HEK293 (cell line): ENCODE results near the gene CDX1.

Experiments used
- CTCF ChIA-PET: fragments of 350-600 bp; formaldehyde crosslinking; extraction: SDS; loops from one replicate; lab custom pipeline; 2021; ENCODE audit warnings: antibody characterized with exemption; lab: Yijun Ruan, JAX
- POLR2A ChIA-PET: fragments of 300-600 bp; formaldehyde crosslinking; extraction: SDS; loops from one replicate; lab custom pipeline; 2020; ENCODE audit warnings: antibody characterized with exemption, inconsistent platforms; lab: Yijun Ruan, JAX
- H3K27ac ChIP-seq: fragments of 200-500 bp; sonication (Bioruptor generic); 2 replicates; pipeline ENCODE4 v1.5.1; 2014; ENCODE audit warnings: low read depth, low read length, control low read depth, inconsistent platforms; ENCODE audit errors: extremely low read depth
- H3K36me3 ChIP-seq, 2 experiments: fragments of 200-500 bp in 1 of 2; sonication (Bioruptor generic) in 1 of 2; 1 replicate in 1 of 2; 2 replicates in 1 of 2; pipeline ENCODE4 v1.5.1; 2014 to 2017; ENCODE audit warnings: inconsistent platforms in 2 of 2, low read length in 2 of 2; ENCODE audit not compliant: control insufficient read depth in 2 of 2, insufficient read depth in 1 of 2
- H3K4me1 ChIP-seq: fragments of 200-500 bp; sonication (Bioruptor generic); 2 replicates; pipeline ENCODE4 v1.5.1; 2014; ENCODE audit warnings: mild to moderate bottlenecking, low read length, inconsistent platforms; ENCODE audit not compliant: control insufficient read depth, insufficient read depth
- H3K4me3 ChIP-seq: 2 replicates; pipeline ENCODE4 v1.5.1; 2011; ENCODE audit warnings: low read depth, mild to moderate bottlenecking, control low read depth, low read length, moderate library complexity
- H3K9me3 ChIP-seq: fragments of 200-500 bp; sonication (Bioruptor generic); 2 replicates; pipeline ENCODE4 v1.5.1; 2014; ENCODE audit warnings: low read depth, low read length, inconsistent platforms; ENCODE audit not compliant: control insufficient read depth, insufficient read depth
- EGR2 ChIP-seq: fragments of 450-650 bp; formaldehyde crosslinking; IDR thresholded peaks from 2 replicates; pipeline ENCODE4 v1.5.1; 2016; ENCODE audit warnings: low read depth, missing biosample characterization, missing genetic modification characterization
- KLF1 ChIP-seq: fragments of 450-650 bp; formaldehyde crosslinking; IDR thresholded peaks from 2 replicates; pipeline ENCODE4 v1.5.1; 2016; ENCODE audit warnings: missing biosample characterization, missing genetic modification characterization
- KLF7 ChIP-seq: fragments of 450-650 bp; formaldehyde crosslinking; IDR thresholded peaks from 2 replicates; pipeline ENCODE4 v1.5.1; 2016; ENCODE audit warnings: missing biosample characterization, missing genetic modification characterization, borderline replicate concordance
- KLF9 ChIP-seq: fragments of 450-650 bp; formaldehyde crosslinking; IDR thresholded peaks from 2 replicates; pipeline ENCODE4 v1.5.1; 2016; ENCODE audit warnings: missing biosample characterization, missing genetic modification characterization, low read depth
- MYNN ChIP-seq: fragments of 450-650 bp; formaldehyde crosslinking; IDR thresholded peaks from 2 replicates; pipeline ENCODE4 v1.5.1; 2016; ENCODE audit warnings: missing biosample characterization, missing genetic modification characterization, borderline replicate concordance
- SCRT1 ChIP-seq: fragments of 450-650 bp; formaldehyde crosslinking; IDR thresholded peaks from 2 replicates; pipeline ENCODE4 v1.5.1; 2016; ENCODE audit warnings: missing biosample characterization, missing genetic modification characterization, borderline replicate concordance
- SCRT2 ChIP-seq: fragments of 450-650 bp; formaldehyde crosslinking; IDR thresholded peaks from 2 replicates; pipeline ENCODE4 v1.5.1; 2016; ENCODE audit warnings: missing biosample characterization, missing genetic modification characterization
- YY1 ChIP-seq: fragments of 450-650 bp; formaldehyde crosslinking; IDR thresholded peaks from 2 replicates; pipeline ENCODE4 v1.5.1; 2018; ENCODE audit warnings: missing biosample characterization, missing genetic modification characterization
- ZBTB48 ChIP-seq: fragments of 450-650 bp; formaldehyde crosslinking; IDR thresholded peaks from 2 replicates; pipeline ENCODE4 v1.5.1; 2016; ENCODE audit warnings: missing biosample characterization, missing genetic modification characterization
- ZFHX2 ChIP-seq: fragments of 450-650 bp; formaldehyde crosslinking; conservative IDR thresholded peaks from 2 replicates; pipeline ENCODE4 v1.5.1; 2016; ENCODE audit warnings: missing biosample characterization, missing genetic modification characterization
- ZNF112 ChIP-seq: fragments of 450-650 bp; formaldehyde crosslinking; IDR thresholded peaks from 2 replicates; pipeline ENCODE4 v1.5.0; 2017; ENCODE audit warnings: missing biosample characterization, missing genetic modification characterization
- ZNF114 ChIP-seq: fragments of 450-650 bp; formaldehyde crosslinking; IDR thresholded peaks from 2 replicates; pipeline ENCODE4 v1.5.0; 2017; ENCODE audit warnings: missing biosample characterization, missing genetic modification characterization
- ZNF140 ChIP-seq: fragments of 450-650 bp; formaldehyde crosslinking; IDR thresholded peaks from 2 replicates; pipeline ENCODE4 v1.5.1; 2016; ENCODE audit warnings: missing biosample characterization, missing genetic modification characterization
- ZNF16 ChIP-seq: fragments of 450-650 bp; formaldehyde crosslinking; IDR thresholded peaks from 2 replicates; pipeline ENCODE4 v1.5.1; 2016; ENCODE audit warnings: low read depth, missing biosample characterization, missing genetic modification characterization
- ZNF169 ChIP-seq: fragments of 450-650 bp; formaldehyde crosslinking; IDR thresholded peaks from 2 replicates; pipeline ENCODE4 v1.5.1; 2016; ENCODE audit warnings: missing biosample characterization, missing genetic modification characterization
- ZNF184 ChIP-seq: fragments of 450-650 bp; IDR thresholded peaks from 2 replicates; pipeline ENCODE4 v1.5.1; 2018; ENCODE audit warnings: missing biosample characterization, mild to moderate bottlenecking, missing genetic modification characterization
- ZNF221 ChIP-seq: fragments of 450-650 bp; formaldehyde crosslinking; IDR thresholded peaks from 2 replicates; pipeline ENCODE4 v1.5.1; 2017; ENCODE audit warnings: missing biosample characterization, missing genetic modification characterization, borderline replicate concordance
- ZNF311 ChIP-seq: fragments of 450-650 bp; formaldehyde crosslinking; IDR thresholded peaks from 2 replicates; pipeline ENCODE4 v1.5.1; 2017; ENCODE audit warnings: missing biosample characterization, missing genetic modification characterization, borderline replicate concordance
- ZNF366 ChIP-seq: fragments of 450-650 bp; formaldehyde crosslinking; conservative IDR thresholded peaks from 2 replicates; pipeline ENCODE4 v1.5.1; 2016; ENCODE audit warnings: missing biosample characterization, missing genetic modification characterization
- ZNF510 ChIP-seq: fragments of 450-650 bp; formaldehyde crosslinking; IDR thresholded peaks from 2 replicates; pipeline ENCODE4 v1.5.1; 2018; ENCODE audit warnings: mild to moderate bottlenecking, missing genetic modification characterization, missing biosample characterization; ENCODE audit not compliant: insufficient replicate concordance
- ZNF548 ChIP-seq: fragments of 450-650 bp; formaldehyde crosslinking; IDR thresholded peaks from 2 replicates; pipeline ENCODE4 v1.5.1; 2016; ENCODE audit warnings: missing biosample characterization, missing genetic modification characterization
- ZNF596 ChIP-seq: fragments of 450-650 bp; IDR thresholded peaks from 2 replicates; pipeline ENCODE4 v1.5.0; 2018; ENCODE audit warnings: missing biosample characterization, mild to moderate bottlenecking, missing genetic modification characterization, moderate library complexity
- ZNF654 ChIP-seq: fragments of 450-650 bp; formaldehyde crosslinking; IDR thresholded peaks from 2 replicates; pipeline ENCODE4 v1.5.1; 2016; ENCODE audit warnings: low read depth, missing biosample characterization, missing genetic modification characterization
- ZNF660 ChIP-seq: fragments of 450-650 bp; IDR thresholded peaks from 2 replicates; pipeline ENCODE4 v1.5.1; 2018; ENCODE audit warnings: missing biosample characterization, mild to moderate bottlenecking, missing genetic modification characterization
- ZNF704 ChIP-seq: fragments of 450-650 bp; formaldehyde crosslinking; IDR thresholded peaks from 2 replicates; pipeline ENCODE4 v1.5.1; 2016; ENCODE audit warnings: missing biosample characterization, missing genetic modification characterization
- ZNF791 ChIP-seq: fragments of 450-650 bp; formaldehyde crosslinking; IDR thresholded peaks from 2 replicates; pipeline ENCODE4 v1.5.1; 2016; ENCODE audit warnings: missing biosample characterization, missing genetic modification characterization
- ZNF830 ChIP-seq: fragments of 450-650 bp; IDR thresholded peaks from 2 replicates; pipeline ENCODE4 v1.5.0; 2018; ENCODE audit warnings: missing biosample characterization, missing genetic modification characterization, low read depth, mild to moderate bottlenecking, moderate library complexity
- ZXDB ChIP-seq: fragments of 450-650 bp; formaldehyde crosslinking; IDR thresholded peaks from 2 replicates; pipeline ENCODE4 v1.5.1; 2016; ENCODE audit warnings: missing biosample characterization, missing genetic modification characterization
- TF ChIP-seq, protein P1 (sequence below): fragments of 450-650 bp; formaldehyde crosslinking; IDR thresholded peaks from 2 replicates; pipeline ENCODE4 v1.5.1; 2016; ENCODE audit warnings: missing biosample characterization, missing genetic modification characterization
- TF ChIP-seq, protein P2 (sequence below): fragments of 450-650 bp; formaldehyde crosslinking; IDR thresholded peaks from 2 replicates; pipeline ENCODE4 v1.5.1; 2016; ENCODE audit warnings: missing biosample characterization, missing genetic modification characterization
- TF ChIP-seq, protein P3 (sequence below): sonication (generic); formaldehyde crosslinking; IDR thresholded peaks from 2 replicates; pipeline ENCODE4 v1.8.1; 2022; ENCODE audit warnings: mild to moderate bottlenecking, moderate library complexity, missing genetic modification reagents

The CDX1 gene

GRCh38 chr5:150217873-150218692 lies 51.5 kb downstream of the CDX1 start (continued):
- TF ChIP-seq, protein P1, sequence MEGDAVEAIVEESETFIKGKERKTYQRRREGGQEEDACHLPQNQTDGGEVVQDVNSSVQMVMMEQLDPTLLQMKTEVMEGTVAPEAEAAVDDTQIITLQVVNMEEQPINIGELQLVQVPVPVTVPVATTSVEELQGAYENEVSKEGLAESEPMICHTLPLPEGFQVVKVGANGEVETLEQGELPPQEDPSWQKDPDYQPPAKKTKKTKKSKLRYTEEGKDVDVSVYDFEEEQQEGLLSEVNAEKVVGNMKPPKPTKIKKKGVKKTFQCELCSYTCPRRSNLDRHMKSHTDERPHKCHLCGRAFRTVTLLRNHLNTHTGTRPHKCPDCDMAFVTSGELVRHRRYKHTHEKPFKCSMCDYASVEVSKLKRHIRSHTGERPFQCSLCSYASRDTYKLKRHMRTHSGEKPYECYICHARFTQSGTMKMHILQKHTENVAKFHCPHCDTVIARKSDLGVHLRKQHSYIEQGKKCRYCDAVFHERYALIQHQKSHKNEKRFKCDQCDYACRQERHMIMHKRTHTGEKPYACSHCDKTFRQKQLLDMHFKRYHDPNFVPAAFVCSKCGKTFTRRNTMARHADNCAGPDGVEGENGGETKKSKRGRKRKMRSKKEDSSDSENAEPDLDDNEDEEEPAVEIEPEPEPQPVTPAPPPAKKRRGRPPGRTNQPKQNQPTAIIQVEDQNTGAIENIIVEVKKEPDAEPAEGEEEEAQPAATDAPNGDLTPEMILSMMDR (tag by site-specific recombination), result peak; percentile 81
- 0 out of 2 replicates have a peak, but pooled peaks have one; percentile 23 for TF ChIP-seq ZNF660 (tag by site-specific recombination)
- TF ChIP-seq, protein P2, sequence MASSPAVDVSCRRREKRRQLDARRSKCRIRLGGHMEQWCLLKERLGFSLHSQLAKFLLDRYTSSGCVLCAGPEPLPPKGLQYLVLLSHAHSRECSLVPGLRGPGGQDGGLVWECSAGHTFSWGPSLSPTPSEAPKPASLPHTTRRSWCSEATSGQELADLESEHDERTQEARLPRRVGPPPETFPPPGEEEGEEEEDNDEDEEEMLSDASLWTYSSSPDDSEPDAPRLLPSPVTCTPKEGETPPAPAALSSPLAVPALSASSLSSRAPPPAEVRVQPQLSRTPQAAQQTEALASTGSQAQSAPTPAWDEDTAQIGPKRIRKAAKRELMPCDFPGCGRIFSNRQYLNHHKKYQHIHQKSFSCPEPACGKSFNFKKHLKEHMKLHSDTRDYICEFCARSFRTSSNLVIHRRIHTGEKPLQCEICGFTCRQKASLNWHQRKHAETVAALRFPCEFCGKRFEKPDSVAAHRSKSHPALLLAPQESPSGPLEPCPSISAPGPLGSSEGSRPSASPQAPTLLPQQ (tag by site-specific recombination), result no peak
- TF ChIP-seq, all 188 proteins: peak for 4

- H3K9me3 ChIP-seq, result no peaks in the 10 kb centered on the region
- H3K27ac ChIP-seq, result no peak overlapping the region
- POLR2A ChIA-PET, result no interaction called here
- H3K4me1 ChIP-seq, result no peaks in the 10 kb centered on the region
- CTCF ChIA-PET, result interaction anchor here (0.6 to 5.5 kb wide), 27 partner anchors 9 to 487 kb away, joined by 3 to 37 read pairs (median 4); no protein-coding TSS in a partner anchor
- no peak overlapping the region for H3K4me3 ChIP-seq
- TF ChIP-seq ZNF791 (tag by site-specific recombination) (no peak), ZNF704 (tag by site-specific recombination) (no peak), KLF9 (no peak), ZFHX2 (tag by site-specific recombination) (no peak), ZXDB (no peak), ZNF548 (tag by site-specific recombination) (no peak), ZNF654 (tag by site-specific recombination) (no peak), ZNF184 (tag by site-specific recombination) (no peak), EGR2 (no peak), KLF1 (no peak), ZNF140 (no peak)
- TF ChIP-seq, protein P3, sequence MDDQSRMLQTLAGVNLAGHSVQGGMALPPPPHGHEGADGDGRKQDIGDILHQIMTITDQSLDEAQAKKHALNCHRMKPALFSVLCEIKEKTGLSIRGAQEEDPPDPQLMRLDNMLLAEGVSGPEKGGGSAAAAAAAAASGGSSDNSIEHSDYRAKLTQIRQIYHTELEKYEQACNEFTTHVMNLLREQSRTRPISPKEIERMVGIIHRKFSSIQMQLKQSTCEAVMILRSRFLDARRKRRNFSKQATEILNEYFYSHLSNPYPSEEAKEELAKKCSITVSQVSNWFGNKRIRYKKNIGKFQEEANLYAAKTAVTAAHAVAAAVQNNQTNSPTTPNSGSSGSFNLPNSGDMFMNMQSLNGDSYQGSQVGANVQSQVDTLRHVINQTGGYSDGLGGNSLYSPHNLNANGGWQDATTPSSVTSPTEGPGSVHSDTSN, result no peak
- H3K36me3 ChIP-seq, result no peaks in the 10 kb centered on the region
Observed at GRCh38 chr5:150218693-150219035, 52.1 kb downstream of the CDX1 start.

GRCh38 chr5:150219142-150219541 lies 52.6 kb downstream of the CDX1 start:
- H3K4me1 ChIP-seq, result no peaks in the 10 kb centered on the region
- H3K36me3 ChIP-seq, result no peaks in the 10 kb centered on the region
- POLR2A ChIA-PET, result no interaction called here
- H3K27ac ChIP-seq, result no peak overlapping the region
- CTCF ChIA-PET, result interaction anchor here (0.6 to 2.4 kb wide), 23 partner anchors 8 to 487 kb away, joined by 3 to 14 read pairs (median 4); no protein-coding TSS in a partner anchor
- no peaks in the 10 kb centered on the region for H3K9me3 ChIP-seq
- no peak overlapping the region for H3K4me3 ChIP-seq
- TF ChIP-seq ZNF510 (tag by site-specific recombination) (no peak), SCRT2 (tag by site-specific recombination) (peak; percentile 70), ZBTB48 (no peak), ZNF366 (tag by site-specific recombination) (no peak), ZNF112 (tag by site-specific recombination) (no peak), ZNF311 (no peak), MYNN (tag by site-specific recombination) (peak; percentile 81), ZNF221 (tag by site-specific recombination) (no peak), YY1 (tag by site-specific recombination) (no peak), ZNF169 (tag by site-specific recombination) (no peak), SCRT1 (tag by site-specific recombination) (peak; percentile 70), ZNF596 (tag by site-specific recombination) (no peak), KLF7 (tag by site-specific recombination) (no peak), ZNF830 (tag by site-specific recombination) (no peak), ZNF114 (no peak), ZNF16 (tag by site-specific recombination) (no peak)
